HL-60 (cell line): ENCODE data around the gene CFAP99.

ENCODE experiments used
- CTCF ChIP-seq: IDR thresholded peaks from one replicate; pipeline ENCODE4 v1.5.1; 2011; ENCODE audit warnings: low read length, control low read depth, inconsistent platforms; ENCODE audit not compliant: insufficient read depth
- POLR2AphosphoS5 ChIP-seq: IDR thresholded peaks from 2 replicates; pipeline ENCODE4 v1.6.1; 2012; ENCODE audit warnings: low read depth

DNA sequence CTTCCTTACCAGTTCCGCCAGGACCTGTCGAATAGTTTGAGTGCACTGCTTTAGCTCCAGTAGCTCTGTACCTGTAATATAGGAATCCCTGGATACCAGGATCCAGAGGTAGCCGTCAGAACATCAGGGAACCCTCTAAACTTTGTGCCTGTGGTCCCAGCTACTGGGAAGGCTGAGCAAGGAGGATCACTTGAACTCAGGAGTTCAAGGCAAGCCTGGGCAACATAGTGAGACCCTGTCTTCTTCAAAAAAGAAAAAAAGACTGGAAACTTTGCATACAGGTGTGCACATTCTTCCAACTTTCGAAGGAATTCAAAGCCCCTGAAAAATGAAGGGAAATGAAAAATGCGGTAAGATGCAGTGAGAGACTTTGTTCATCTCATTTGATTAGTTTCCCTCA, 85.1 kb downstream of the CFAP99 start:
- TF ChIP-seq CTCF (no peak), POLR2AphosphoS5 (no peak)
